GM10847 (cell line): ENCODE measurements around the gene S100A10.

Experiments
- POLR2A ChIP-seq: IDR thresholded peaks from 2 replicates; pipeline ENCODE4 v1.6.1; 2011; ENCODE audit not compliant: insufficient read length; ENCODE audit errors: extremely low read depth

S100A10 gene

DNA sequence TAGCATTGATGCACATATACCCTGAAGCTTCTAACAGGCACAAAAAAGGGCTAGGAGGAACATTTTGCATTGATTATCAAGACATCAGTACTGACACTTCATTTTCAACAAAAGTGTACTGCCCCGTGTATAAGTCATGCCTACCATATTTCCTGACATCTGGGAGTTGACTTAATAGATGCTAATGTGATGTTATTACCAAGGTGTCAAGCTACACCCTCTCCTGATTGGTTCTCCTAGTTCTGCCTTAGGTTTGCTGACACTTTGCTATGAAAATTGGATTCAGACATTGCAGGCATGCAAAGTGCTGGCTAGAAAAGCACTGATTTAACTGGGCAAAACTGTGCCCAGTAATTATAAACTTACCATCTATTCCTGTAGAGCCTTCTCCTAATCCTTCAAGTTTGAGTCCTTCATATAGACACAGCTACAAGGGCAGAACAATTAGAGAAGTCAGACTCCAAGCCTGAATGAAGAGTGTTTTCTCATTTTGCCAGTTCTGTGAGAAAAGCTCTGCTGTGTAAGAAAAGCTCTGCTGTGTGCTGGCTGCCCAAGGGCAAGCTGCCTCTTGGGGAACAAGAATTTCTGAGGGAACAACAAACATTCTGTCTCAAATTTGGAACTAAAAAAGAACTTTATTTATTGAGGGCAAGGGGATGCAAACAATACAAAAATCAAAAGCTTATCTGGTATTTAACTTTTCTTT is 11.2 kb downstream of the S100A10 start:
- no peak for TF ChIP-seq POLR2A

DNA sequence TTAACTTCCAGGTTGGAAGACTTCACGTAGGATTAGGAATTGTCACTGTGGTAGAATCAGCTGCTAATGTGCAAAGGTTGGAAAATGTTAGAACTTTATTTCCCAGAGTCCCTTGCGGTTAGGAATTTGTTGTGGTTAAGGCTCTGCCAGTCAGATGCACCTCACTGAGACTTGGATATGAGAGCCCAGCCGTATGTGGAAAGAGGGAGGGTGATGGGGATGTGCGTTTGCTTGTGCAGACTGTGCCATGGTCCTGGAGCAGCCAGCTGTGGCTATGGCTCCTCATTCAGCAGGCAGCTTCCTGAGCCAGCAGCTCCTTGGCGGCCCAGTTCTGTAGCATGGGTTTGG is 12.5 kb downstream of the S100A10 start:
- TF ChIP-seq POLR2A: no peak

DNA sequence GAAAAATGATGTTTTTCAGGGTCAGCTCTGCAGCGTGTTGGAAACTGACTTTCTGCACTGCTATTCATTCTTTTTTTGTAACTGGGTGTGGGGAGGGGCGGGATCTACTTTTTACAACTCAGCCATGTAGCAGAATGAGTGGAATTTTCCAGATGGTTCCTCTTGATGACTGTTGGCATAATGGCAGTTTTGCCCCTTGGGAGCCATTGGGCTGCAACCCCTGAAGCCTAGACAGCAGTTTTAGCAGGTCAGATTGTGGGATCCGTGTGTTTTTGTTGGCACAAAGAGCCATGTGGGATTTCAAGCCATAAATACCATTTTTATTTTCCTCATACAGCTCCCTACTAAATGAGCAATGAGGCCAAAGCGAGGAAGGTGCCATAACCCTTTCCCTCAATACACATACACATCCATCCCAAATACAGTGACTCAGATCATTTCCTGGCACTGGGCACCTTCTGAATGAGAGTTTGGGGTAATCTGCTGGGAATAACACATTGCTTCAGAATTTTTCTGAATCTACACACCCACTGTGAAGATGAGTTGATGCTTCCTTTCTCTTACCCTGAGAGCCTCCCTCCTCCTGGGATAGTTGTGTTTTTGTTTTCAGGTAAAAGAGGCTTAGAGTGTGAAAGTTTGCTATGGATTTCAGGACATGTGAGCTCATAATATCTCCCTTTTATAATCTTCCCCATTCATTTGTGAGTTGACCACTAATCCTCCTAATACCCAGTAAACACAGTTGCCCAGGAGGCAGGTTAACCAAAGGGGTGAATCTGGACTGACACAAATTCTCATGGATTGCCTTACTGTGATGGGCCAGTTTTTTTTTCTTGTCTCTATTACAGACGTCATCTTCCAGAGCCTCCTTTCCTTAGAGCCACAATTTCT is 13.1 kb downstream of the S100A10 start:
- TF ChIP-seq POLR2A: no peak

DNA sequence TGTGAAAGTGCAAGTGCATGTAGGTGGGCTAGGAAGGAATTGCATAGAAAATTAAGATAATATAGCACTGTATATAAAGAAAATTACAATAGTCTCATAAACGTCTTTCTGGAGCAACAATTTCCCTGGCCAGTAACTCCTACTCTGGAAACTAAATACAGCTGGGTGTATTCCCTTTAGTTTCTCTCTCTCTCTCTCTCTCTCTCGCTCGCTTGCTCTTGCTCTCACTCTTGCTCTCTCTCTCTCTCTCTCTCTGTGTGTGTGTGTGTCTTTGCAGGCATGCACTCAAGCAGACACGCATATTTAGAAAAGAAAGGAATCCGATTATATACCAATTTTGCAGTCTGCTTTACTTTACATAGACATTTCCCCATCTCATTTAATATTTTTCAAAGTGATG is 14.7 kb downstream of the S100A10 start:
- TF ChIP-seq POLR2A: no peak

DNA sequence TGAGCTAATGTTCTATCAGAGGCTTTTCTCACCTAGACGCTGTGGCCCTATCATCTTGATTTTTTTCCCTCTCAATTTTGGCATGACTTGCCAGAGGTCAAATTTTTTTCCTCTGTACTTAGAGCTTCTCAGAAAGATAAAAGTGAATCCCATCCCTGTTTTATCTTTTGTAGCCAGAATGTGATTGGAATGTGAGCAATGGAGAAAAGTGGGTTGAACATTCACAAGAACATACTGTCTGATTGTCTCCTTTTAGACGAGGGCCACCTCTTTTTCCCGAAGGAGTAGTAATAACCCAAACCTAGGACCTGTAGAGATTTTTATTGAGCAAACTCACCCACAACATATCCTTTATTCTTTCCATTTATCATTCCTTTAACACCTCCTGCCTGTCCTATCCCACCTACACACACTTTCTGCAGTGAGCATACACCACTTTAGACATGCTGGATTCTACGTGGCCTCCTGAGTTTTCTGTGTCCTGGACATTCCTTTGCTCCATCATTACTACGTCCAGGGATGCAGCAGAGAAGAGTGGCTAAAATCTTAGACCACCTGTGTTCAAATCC is 15.9 kb downstream of the S100A10 start:
- no peak for TF ChIP-seq POLR2A

DNA sequence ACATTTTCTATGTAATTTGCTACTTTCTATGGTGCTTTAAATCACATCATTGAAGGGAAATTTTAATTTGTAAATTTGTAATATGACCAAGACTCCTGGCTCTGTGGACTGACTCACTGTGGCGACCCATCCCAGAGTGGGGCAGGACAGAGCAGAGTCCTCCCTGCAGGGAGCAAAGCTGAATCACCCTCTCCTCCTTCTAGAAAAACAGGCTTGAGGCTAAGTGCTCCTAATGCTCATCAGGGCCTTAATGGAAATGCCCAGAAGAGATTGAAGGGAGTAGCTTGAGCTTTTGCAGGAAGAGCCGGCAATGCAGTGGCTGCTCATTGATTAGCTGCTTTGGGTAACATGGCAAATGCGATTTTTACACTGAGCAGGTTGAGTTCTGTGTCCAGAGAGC is 16.8 kb downstream of the S100A10 start:
- no peak for TF ChIP-seq POLR2A

DNA sequence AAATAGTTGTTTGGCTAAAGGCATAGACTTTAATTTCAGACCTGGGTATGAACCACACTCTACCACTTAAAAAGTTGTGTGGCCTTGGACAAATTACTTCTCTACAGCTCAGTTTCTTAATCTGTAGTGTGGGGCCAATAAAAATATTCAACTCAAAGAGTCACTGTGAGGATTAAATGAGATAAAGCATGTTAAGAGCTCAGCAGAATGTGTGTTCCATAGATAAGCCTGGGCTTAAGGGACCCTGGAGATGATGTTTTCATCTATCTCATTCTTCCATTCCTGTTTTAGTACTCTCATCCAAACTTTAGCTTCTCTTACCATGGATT is 17.7 kb downstream of the S100A10 start:
- no peak for TF ChIP-seq POLR2A

DNA sequence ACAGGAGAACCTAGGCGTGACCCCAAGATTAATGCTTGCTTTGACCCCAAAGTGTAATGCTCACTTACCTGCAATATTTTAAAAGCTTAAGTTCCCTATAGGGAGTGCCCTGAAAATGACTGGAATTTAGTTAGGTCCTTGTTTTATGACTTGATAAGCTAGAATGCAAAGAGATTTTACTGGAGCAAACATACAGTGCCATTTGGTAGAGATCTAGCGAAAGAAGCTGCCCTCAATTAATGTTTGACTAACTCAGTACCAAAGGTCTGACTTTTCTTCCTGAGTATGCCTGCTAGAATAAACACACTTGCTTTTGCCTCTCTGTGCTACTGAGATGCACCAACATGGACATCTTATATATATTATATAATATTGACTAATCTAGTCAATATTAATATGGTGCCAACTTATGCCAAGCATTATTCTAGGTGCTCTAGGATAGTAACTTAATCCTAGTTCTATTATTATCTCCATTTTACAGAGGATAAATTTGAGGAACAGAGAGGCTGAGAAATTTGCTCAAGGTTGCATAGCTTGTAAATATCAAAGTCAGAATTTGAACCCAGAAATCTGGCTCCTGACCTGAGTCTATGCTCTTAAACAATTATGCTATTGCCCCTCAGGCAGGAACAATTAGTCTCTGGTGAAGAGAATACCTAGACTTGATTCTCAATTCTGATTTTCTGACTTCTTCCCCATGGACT is 18.2 kb downstream of the S100A10 start:
- no peak for TF ChIP-seq POLR2A

DNA sequence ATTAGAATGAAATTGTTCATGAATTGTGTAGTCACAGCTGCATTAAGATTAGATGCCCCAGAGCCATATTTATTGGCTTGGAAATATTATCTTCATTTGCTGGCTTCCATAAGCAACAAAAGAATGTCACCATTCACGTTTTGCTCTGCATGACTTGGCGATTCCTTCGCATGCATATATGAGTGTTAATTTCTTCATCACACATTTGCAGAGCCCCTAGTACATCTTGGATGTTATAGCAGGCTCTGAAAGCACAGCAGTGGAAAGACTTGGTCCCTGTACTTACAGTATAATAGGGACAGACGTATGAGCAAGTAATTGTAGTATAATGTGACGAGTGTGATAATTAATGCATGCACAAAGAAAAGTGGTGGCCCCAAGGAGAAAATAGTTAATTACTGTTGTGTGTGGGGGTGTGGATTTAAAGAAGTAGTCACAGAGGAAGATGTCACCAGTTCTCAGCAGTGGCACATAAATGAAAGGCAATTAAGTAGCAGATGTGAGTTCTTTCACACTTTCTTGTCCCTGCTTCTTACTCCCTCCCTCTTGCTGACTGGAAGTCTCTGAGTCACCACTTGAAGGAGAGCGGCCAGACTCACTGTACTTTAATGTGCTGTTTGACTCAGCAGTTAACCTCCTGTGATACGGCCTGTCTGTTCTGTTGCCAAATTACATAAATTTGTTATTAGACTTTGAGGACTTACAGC is 21.0 kb downstream of the S100A10 start:
- no peak for TF ChIP-seq POLR2A

DNA sequence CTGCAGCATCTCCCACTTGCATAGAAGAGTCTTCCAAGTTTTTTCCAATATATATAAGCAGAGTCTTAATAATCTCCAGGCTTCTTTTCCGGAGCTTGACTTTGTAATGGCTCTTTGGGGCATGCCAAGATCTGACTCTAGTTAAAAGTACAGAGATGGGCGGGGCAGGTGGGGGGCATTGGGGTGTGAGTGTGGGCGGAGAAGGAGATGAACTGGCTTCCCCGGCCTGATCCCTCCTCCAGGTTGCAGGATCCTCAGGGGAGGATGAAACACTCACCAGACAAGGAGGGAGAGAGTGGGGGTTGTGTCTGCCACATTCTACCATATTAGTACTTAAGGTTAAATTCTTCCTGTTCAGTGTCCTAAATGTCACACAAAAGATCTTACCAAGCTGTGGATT is 23.0 kb downstream of the S100A10 start:
- TF ChIP-seq POLR2A: no peak

DNA sequence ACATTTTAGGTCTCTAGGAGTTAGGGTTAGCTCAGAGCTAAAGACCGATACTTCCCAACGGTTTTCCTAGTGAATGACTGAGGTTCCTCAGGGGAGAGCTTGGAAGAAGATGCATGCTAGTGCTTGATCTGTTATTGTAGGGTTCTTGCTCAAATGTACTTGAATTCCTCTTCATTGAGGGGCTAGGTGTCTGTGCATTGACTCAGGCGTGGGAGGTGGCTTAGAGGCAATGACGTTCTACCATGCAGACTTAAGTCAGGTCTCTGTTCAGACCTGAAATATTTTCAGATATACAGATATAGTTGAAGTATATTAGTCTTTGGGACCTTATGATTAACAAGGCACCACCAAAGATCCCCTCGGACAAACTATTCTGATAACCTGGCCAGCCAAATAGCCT is 23.5 kb downstream of the S100A10 start:
- no peak for TF ChIP-seq POLR2A

DNA sequence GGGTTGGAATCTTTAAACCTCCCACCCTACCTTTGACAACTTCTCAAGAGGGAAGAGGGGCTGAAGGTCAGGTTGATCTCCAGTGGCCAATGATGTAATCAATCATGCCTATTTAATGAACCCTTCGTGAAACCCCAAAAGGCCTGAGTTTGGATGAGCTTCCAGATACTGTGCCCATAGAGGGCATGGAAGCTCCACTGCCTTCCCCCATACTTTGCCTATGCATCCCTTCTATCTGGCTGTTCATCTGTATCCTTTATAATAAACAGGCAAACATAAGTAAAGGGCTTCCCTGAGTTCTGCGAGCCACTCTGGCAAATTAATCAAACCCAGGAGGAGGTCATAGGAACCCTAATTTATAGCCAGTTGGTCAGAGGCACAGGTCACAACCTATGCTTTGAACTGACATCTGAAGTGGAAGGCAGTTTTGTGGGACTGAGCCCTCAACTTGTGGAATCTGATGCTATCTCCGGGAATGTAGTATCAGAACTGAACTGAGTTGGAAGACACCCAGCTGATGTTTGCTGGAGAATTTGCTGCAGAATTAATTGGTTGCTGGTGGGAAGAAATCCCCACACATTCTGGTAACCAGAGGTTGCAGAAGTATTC is 24.8 kb downstream of the S100A10 start:
- TF ChIP-seq POLR2A: no peak

DNA sequence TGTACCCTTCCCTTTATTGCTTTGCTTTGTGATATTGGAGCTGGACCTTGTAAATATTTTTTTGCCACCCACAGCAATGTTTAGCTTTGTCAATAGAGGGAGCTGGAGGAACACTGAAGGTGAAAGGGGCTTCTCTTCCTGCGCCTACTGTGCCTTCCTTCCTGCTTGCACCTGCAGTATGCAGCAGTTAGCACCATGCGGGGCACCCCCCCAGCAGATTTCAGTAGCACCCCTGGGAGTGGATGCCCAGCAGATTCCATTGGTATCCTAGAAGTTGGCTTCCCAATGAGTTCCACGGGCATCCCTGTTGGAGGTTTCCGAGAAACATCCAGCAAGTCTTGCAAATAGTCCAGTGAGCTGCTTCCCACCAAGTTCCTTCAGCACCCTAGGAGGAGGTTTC is 25.6 kb downstream of the S100A10 start:
- TF ChIP-seq POLR2A: no peak

DNA sequence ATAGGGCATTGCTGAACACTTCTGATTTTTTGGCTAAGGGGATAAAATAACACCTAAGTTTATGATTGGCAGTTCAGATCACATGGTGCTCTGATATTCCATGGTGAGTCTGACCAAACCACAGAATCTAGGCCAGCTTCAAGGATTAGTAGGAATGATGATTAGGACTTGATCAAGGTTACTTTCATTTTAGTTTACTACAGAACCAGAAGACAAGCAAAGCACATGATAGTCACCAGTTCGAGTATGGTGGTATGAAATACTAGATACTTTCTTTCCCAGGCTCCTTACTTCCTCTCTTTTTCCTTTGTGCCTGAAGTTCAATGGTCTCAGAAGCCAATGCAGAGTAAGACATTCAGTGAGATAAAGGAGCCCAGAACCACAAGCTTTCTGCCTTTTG is 26.6 kb downstream of the S100A10 start:
- TF ChIP-seq POLR2A: no peak

DNA sequence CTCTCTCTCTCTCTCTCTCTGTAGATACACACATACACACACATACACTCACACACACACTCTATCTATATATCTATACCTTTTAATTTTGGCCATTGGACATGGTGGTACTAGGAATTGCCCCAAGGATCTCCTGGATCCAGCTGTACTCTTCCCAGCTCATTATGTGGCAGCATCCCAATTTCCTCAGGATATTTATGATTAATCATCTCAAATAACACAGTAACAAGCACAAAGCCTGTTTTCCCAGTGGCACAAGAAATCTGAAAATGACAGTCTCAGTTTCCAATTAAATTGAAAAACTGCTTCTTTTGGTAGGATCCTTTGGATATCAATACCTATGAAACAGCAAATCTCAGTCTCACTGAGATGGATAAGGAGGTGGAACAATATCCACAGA is 27.6 kb downstream of the S100A10 start:
- TF ChIP-seq POLR2A: no peak
